ENCODE results near the gene TTC7B. TPM values are rescaled to one million over a fixed set of nuclear protein-coding genes. Genes with fewer than 3 reads are reported as not detected.

The TTC7B gene
- total RNA-seq, 1 experiment from 2014 or later = 30.3 TPM

GRCh38 chr14:90693413-90693812 is 122.8 kb downstream of the TTC7B start:
- in situ Hi-C loops (cut with HindIII; ENCODE audit: low sequenced_read_pairs) = no loop called here
- no peak for DNase-seq (ENCODE audit: low spot score)

DNA sequence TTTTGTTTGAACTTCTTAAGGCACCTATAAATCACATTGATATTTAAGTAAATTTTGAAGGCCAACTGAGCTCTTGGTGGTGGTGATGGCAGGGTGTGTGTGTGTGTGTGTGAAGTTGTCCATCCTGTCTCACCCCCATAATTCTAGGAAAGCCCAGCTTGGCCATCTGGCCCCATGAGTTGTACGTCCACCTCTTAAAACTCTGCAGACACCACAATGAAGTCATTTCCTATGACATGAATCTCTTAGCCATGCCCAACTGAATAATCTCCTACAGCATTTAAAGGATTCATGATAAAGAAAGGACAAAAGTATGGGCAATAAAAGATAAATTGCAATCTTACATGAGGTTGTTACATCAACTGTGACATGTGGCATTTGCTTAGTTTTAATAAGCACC is 123.4 kb downstream of the TTC7B start:
- no peak for DNase-seq (ENCODE audit: low spot score)
- in situ Hi-C loops (cut with HindIII; ENCODE audit: low sequenced_read_pairs) = no loop called here

- in situ Hi-C loops (cut with HindIII; ENCODE audit: low sequenced_read_pairs) = no loop called here
Observed at GRCh38 chr14:90692061-90692460, 124.2 kb downstream of the TTC7B start.

GRCh38 chr14:90691627-90692026 is 124.6 kb downstream of the TTC7B start:
- no peak for DNase-seq (ENCODE audit: low spot score)
- in situ Hi-C loops (cut with HindIII; ENCODE audit: low sequenced_read_pairs) = no loop called here

More at GRCh38 chr14:90692061-90692460, 124.2 kb downstream of the TTC7B start:
- DNase-seq (ENCODE audit: low spot score) = no peak

GRCh38 chr14:90687680-90688079 is 128.6 kb downstream of the TTC7B start:
- in situ Hi-C loops (cut with HindIII; ENCODE audit: low sequenced_read_pairs) = no loop called here
- DNase-seq (ENCODE audit: low spot score) = no peak

DNA sequence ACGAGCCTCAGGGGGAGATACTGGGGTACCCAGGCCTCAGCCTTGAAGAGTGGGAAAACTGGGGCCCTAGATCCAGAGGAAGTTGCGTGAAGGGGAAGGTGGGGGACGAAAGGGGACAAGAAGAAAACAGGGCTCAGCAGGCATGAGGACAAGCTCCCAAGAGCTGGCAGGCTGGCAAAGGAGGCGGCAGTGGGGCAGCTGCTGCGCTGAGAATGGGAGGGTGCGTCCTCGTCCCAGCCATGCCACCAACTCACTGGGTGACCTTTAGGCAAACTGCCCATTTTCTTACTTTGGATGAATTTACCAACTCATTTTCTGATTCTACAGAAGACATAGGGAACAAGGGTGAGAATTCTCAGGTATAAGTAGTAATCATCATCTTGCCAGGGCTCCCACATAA is 133.6 kb downstream of the TTC7B start:
- in situ Hi-C loops (cut with HindIII; ENCODE audit: low sequenced_read_pairs) = no loop called here

GRCh38 chr14:90681929-90682328 is 134.3 kb downstream of the TTC7B start:
- DNase-seq (ENCODE audit: low spot score) = peak; percentile 68

More for the DNA sequence above, 133.6 kb downstream of the TTC7B start:
- no peak for DNase-seq (ENCODE audit: low spot score)

DNA sequence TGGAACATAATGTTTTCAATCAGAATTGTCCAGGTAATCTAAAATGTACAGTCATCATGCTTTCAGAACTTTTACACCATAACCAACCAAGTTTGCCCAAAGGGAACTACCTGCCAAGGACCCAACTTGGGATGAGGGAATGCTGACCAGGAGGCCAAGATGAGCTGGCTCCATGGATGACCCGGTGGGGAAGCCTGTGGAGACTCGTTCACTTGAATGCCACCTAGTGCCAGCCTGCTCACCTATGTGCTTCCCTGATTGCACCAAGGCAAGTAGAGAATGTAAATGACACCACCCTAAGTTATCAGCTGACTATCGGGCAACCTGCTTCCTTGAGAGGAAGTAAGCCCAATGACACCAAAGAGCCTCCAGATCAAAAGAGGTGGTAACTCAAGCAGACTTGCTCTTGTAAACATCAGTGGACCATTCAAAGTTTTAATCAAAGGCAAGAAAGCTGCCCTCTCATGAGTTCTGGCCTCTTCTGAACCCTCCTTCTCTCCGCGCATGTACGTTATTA is 137.3 kb downstream of the TTC7B start:
- in situ Hi-C loops (cut with HindIII; ENCODE audit: low sequenced_read_pairs) = no loop called here
- DNase-seq (ENCODE audit: low spot score) = no peak

More at GRCh38 chr14:90681929-90682328, 134.3 kb downstream of the TTC7B start:
- in situ Hi-C loops (cut with HindIII; ENCODE audit: low sequenced_read_pairs) = no loop called here

DNA sequence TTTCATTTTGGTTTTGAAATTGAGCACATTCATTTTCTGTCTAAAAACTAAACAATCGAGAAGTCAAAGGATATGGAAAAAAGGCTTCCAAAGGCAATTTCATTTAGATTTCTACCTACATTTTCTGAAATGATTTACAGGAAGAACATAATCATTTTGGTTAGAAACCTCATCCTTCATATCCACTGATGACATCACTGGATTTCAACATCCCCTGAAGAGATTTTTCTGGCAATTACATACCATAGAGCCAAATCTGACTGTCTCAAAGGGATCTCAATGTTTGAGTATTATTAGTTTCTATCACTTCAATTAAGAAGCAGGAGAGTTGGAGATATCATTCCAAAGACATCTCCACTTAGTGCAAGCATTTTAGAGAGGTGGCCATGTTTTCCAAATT is 137.8 kb downstream of the TTC7B start:
- DNase-seq (ENCODE audit: low spot score) = no peak
- in situ Hi-C loops (cut with HindIII; ENCODE audit: low sequenced_read_pairs) = no loop called here

- no peak for DNase-seq (ENCODE audit: low spot score)
- in situ Hi-C loops (cut with HindIII; ENCODE audit: low sequenced_read_pairs) = no loop called here
Observed at GRCh38 chr14:90677484-90678050, 138.7 kb downstream of the TTC7B start.

DNA sequence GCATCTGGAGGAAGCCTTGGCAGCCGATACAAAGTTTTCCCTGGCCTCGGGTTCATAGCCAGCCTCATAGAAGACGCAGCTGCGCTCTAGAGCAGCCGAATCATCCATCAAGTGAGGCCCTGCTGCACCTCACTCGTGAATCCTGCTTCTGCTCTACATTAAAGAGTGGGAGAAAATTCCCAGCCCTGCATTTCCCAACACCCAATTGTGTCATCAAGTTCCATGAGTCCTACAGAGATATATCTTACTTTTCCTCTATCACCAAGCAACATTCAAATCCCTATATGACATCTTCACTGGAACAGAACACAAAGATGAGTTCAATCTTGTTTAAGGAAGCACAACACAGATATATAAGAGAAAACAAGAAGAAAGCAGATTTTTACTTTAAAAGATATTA is 139.3 kb downstream of the TTC7B start:
- no peak for DNase-seq (ENCODE audit: low spot score)
- in situ Hi-C loops (cut with HindIII; ENCODE audit: low sequenced_read_pairs) = no loop called here

- in situ Hi-C loops (cut with HindIII; ENCODE audit: low sequenced_read_pairs) = no loop called here
- DNase-seq (ENCODE audit: low spot score) = no peak
Observed at GRCh38 chr14:90676356-90676755, 139.9 kb downstream of the TTC7B start.

DNA sequence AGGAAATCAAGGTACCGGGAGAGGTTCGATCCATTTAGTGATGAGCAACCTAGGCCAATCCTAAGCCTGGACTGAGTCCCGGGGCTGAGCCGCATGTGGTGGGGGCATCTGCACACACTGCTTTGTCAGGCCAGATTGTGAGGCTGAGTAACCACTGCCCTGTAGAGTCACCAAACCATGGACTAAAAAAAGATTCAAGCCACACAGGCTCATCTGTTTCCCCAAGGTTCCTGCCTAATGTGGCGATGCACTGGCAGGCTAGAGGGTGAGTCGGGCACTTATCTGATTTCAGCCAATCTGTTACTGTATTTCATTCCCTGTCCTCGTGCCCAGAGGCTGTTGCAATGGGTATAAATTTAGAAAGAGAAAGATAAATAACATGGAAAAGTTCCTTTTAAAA is 140.8 kb downstream of the TTC7B start:
- in situ Hi-C loops (cut with HindIII; ENCODE audit: low sequenced_read_pairs) = no loop called here
- peak; percentile 98 for DNase-seq (ENCODE audit: low spot score)

GRCh38 chr14:90674716-90675115 is 141.5 kb downstream of the TTC7B start:
- in situ Hi-C loops (cut with HindIII; ENCODE audit: low sequenced_read_pairs) = no loop called here
- no peak for DNase-seq (ENCODE audit: low spot score)

DNA sequence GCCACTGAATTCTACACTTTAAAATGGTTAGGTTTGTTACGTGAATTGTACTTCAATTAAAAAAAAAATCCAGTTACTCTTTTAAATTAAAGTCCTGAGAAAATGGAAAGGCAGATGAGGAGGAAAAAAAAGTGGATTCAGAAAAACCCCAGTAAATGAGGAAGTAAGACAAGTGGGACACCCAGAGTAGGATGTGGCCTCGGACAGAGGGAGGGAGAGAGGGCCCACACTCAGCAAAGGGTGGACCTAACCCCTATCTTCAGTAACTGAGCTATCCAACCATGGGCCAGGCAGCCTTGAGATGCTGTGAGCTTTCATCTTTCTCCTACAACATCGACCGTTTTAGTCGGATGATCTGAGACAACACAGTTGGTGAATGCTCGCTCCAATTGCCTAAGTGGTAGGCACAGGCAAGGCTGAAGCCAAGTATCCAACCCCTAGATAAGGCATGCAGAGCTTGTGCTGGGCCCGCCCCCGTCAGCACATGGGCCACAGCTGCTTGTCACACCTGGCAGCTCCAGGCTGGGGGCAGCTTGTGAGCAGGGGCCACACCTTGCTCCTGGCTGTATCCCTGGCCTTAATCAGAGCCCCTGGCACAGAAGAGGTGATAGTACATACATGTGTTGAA is 142.1 kb downstream of the TTC7B start:
- in situ Hi-C loops (cut with HindIII; ENCODE audit: low sequenced_read_pairs) = no loop called here

GRCh38 chr14:90671382-90672234 is 144.6 kb downstream of the TTC7B start:
- DNase-seq (ENCODE audit: low spot score) = no peak
- in situ Hi-C loops (cut with HindIII; ENCODE audit: low sequenced_read_pairs) = no loop called here

More for the DNA sequence above, 142.1 kb downstream of the TTC7B start:
- peak; percentile 81 for DNase-seq (ENCODE audit: low spot score)

- in situ Hi-C loops (cut with HindIII; ENCODE audit: low sequenced_read_pairs) = no loop called here
- no peak for DNase-seq (ENCODE audit: low spot score)
Observed at GRCh38 chr14:90669731-90670130, 146.5 kb downstream of the TTC7B start.

DNA sequence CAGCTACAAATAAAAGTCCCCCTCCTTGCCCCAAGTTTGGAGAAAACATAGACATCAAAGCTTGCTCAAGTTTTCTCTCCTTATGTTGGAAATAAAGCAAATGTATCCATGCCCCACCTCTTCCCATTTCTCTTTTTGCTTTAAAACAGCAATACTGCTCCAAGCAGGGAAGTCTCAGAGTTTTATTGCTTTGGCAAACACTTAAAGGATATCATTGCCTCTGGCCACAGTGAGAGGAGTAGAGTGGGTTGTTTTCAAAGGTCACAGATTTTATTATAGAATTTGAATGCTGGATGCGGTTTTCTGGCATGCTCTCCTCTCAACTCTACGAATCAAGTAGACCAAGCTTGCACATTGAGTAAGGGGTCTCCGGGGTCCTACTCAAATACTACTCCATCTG is 149.7 kb downstream of the TTC7B start:
- in situ Hi-C loops (cut with HindIII; ENCODE audit: low sequenced_read_pairs) = no loop called here
- no peak for DNase-seq (ENCODE audit: low spot score)

DNA sequence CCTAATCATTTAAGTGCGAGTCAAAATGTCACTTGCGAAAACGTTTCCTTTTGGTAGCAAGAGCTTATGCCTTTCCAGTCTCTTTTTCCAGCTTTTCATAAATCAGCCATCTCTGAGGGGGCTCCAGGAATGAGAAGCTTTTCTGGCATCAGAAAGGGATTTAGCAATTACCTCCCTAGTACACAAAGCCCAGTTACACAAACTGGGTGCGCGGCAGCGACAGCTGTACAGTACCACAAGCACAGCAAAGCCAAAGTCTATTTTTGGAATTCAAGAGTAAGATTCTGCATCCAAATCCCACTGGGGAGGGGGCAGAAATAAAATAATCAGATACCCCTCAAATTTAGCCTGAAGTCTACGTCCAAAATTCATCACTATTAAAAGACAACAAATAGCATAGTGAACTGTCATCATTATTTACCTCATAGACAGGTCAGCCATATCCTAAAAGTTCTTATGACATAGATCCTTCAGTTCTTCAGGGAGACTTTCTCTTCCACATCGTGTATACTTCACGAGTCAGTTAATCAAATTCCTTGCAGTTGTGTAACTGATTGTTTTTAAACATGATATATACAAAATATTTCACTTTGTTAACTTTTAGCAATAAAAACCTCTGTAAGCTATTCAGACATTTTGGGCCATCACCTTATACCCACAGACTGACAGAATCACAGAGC is 150.8 kb downstream of the TTC7B start:
- in situ Hi-C loops (cut with HindIII; ENCODE audit: low sequenced_read_pairs) = no loop called here
- DNase-seq (ENCODE audit: low spot score) = no peak

DNA sequence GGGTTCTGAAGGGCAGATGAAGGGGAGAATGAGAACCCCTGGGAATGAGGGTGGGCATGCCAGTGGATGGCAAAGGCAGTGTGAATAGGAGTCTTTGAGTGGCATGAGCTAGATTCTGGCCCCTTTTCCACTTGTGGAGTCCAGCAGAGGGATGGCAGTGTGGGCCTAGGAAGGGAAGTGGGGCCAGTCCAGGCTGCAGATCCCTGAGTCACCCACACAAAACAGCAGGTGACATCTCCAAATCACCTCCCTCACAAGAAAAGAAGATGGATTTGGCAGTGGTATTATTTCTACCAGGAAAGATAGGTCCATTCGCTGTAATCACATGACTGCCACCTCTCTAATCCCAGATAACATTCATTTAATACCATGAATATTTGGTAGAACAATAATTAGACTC is 151.3 kb downstream of the TTC7B start:
- in situ Hi-C loops (cut with HindIII; ENCODE audit: low sequenced_read_pairs) = no loop called here

More for the DNA sequence above, 151.3 kb downstream of the TTC7B start:
- no peak for DNase-seq (ENCODE audit: low spot score)
